Osteoblast (primary cell): ENCODE measurements around the gene RS1. TPM values are rescaled to one million over a fixed set of nuclear protein-coding genes. Genes with fewer than 3 reads are reported as not detected.

Source experiments
- DNase-seq: peaks from one replicate; pipeline ENCODE4 v3.0.0; 2011; ENCODE audit warnings: low spot score, mixed read lengths; ENCODE audit not compliant: insufficient read length; ENCODE audit errors: missing footprints
- H2AFZ ChIP-seq: 2 replicates; pipeline ENCODE4 v1.6.0; 2011; ENCODE audit warnings: mild to moderate bottlenecking, low read length
- H3K27ac ChIP-seq: 2 replicates; pipeline ENCODE4 v1.5.1; 2011; ENCODE audit warnings: mild to moderate bottlenecking, low read depth, low read length, moderate library complexity
- H3K27me3 ChIP-seq: 2 replicates; pipeline ENCODE4 v1.6.0; 2012; ENCODE audit warnings: mild to moderate bottlenecking, control low read depth, inconsistent platforms, low read length, moderate library complexity; ENCODE audit not compliant: insufficient read depth
- H3K36me3 ChIP-seq: 2 replicates; pipeline ENCODE4 v1.5.1; 2011; ENCODE audit warnings: mild to moderate bottlenecking, low read length, control low read depth, moderate library complexity; ENCODE audit not compliant: insufficient read depth
- H3K4me1 ChIP-seq: 2 replicates; pipeline ENCODE4 v1.5.1; 2011; ENCODE audit warnings: mild to moderate bottlenecking, low read length, control low read depth, moderate library complexity; ENCODE audit not compliant: insufficient read depth
- H3K4me2 ChIP-seq: 2 replicates; pipeline ENCODE4 v1.6.0; 2011; ENCODE audit warnings: mild to moderate bottlenecking, low read length; ENCODE audit not compliant: insufficient read depth
- H3K4me3 ChIP-seq: fragments of 200-600 bp; sonication (generic); 3 replicates; pipeline ENCODE4 v1.5.1; 2012; ENCODE audit warnings: mild to moderate bottlenecking, low read length, inconsistent platforms; ENCODE audit not compliant: insufficient read depth
- H3K79me2 ChIP-seq: 2 replicates; pipeline ENCODE4 v1.6.0; 2012; ENCODE audit warnings: mild to moderate bottlenecking, low read length, control low read depth, inconsistent platforms; ENCODE audit not compliant: insufficient read depth
- H3K9me3 ChIP-seq: 2 replicates; pipeline ENCODE4 v1.5.1; 2011; ENCODE audit warnings: low read depth, low read length, control low read depth
- H4K20me1 ChIP-seq: 2 replicates; pipeline ENCODE4 v1.6.0; 2012; ENCODE audit warnings: mild to moderate bottlenecking, low read length, control low read depth; ENCODE audit not compliant: insufficient read depth
- CTCF ChIP-seq: IDR thresholded peaks from 2 replicates; pipeline ENCODE4 v1.5.1; 2011; ENCODE audit warnings: mild to moderate bottlenecking, low read depth, low read length, moderate library complexity; ENCODE audit errors: extremely low read depth
- total RNA-seq: library from RNA; depleted of rRNA; stranded (reverse); fragments of >200 nt; gene quantifications from 2 replicates; pipeline ENCODE4 v1.2.3, GENCODE V29; 2012

The RS1 gene
- not detected in 2 replicates for total RNA-seq

DNA sequence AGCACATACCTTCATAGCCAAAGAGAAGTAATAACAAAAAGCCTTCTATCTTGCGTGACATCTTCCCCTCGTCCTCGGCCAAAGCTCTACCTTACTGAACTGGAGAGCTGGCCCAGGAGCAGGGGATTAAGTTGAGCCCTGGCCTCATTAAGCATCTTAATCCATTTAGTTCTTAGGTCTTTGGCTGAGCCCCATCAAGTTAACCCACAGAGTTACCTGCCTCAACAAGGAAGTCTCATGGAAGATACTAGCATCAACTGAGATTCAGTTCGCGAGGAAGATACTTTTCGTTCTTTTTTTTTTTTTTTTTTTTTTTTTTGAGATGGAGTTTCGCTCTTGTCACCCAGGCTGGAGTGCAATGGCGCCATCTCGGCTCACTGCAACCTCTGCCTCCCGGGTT lies at the start of gene RS1:
Gene RS1 (minus strand): TSS at position 101 of the 400 bp plus-strand sequence. CDS start 40 bp downstream, at position 61.
- Histone ChIP-seq H3K4me1 (peaks cover 3% of the 10 kb centered on the region), H3K4me3 (no peak within 1 kb of the TSS)
- no peak for TF ChIP-seq CTCF

DNA sequence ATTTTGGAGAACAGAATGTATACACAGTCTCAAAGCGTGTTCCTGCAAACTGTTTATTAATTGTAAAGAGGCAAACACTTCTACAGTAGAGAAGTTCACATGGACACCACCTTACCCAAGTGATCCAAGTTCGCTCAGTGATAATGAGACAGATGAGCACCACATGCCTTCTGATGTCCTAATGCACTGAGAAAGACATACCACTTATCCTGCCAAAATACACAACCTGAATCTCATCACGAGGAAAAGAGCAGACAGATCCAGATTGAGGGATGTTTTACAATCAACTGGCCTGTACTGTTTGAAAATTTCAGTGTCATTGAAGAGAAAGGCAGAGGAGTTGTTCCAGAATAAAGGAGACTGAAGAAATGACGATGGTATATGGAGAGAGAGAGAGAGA lies 47.9 kb upstream of the RS1 start:
- no peaks in the 10 kb centered on the region for H3K79me2 ChIP-seq
- H3K4me3 ChIP-seq = no peak overlapping the region
- no peak overlapping the region for H3K27ac ChIP-seq
- no peak for DNase-seq
- no peak for TF ChIP-seq CTCF
- H3K4me2 ChIP-seq = no peak overlapping the region
- H4K20me1 ChIP-seq = no peaks in the 10 kb centered on the region
- H3K9me3 ChIP-seq = no peaks in the 10 kb centered on the region
- no peaks in the 10 kb centered on the region for H3K27me3 ChIP-seq
- H3K4me1 ChIP-seq = no peaks in the 10 kb centered on the region
- no peaks in the 10 kb centered on the region for H3K36me3 ChIP-seq
- H2AFZ ChIP-seq = no peak overlapping the region

More for the DNA sequence above, at the start of gene RS1:
- no peaks in the 10 kb centered on the region for H3K36me3 ChIP-seq
- H3K79me2 ChIP-seq = no peaks in the 10 kb centered on the region
- no peaks in the 10 kb centered on the region for H3K27me3 ChIP-seq
- no peak within 1 kb of the TSS for H3K4me2 ChIP-seq
- no peaks in the 10 kb centered on the region for H4K20me1 ChIP-seq
- no peak within 1 kb of the TSS for H2AFZ ChIP-seq
- no peak for DNase-seq
- no peak within 1 kb of the TSS for H3K27ac ChIP-seq
- H3K9me3 ChIP-seq = no peaks in the 10 kb centered on the region

DNA sequence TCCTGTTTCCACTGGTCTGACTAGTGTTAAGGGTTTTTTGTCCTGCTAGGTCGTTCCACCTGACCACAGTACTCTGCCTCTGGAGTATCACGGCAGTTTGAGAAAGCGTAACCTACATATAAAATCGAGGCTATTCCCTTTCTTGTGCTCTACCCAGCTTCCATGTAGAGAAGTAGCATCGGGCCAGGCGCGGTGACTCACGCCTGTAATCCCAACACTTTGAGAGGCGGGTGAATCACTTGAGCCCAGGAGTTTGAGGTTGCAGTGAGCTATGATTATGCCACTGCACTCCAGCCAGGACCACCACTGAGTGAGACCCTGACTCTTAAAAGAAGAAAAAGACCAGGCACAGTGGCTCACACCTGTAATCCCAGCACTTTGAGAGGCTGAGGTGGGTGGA lies 43.0 kb upstream of the RS1 start:
- Histone ChIP-seq H3K4me3 (no peak overlapping the region), H3K4me1 (no peaks in the 10 kb centered on the region), H3K4me2 (no peak overlapping the region), H3K27ac (no peak overlapping the region), H2AFZ (no peak overlapping the region), H3K36me3 (no peaks in the 10 kb centered on the region), H3K27me3 (no peaks in the 10 kb centered on the region), H3K79me2 (no peaks in the 10 kb centered on the region), H3K9me3 (no peaks in the 10 kb centered on the region), H4K20me1 (no peaks in the 10 kb centered on the region)
- no peak for TF ChIP-seq CTCF
- DNase-seq = no peak

DNA sequence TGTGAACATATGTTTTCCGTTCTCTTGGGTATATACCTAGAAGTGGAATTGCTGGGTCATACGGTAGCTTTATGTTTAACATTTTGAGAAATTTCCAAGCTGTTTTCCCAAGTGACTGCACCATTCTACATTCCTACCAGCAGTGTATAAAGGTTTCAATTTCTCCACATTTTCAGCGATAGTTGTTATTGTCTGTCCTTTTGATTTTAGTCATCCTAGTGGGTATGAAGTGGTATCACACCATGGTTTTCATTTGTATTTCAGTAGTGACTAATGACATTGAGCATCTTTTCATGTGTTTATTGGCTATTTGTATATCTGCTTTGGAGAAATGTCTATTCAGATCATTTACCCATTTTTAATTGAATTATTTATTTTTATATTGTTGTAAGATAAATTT lies 37.9 kb upstream of the RS1 start:
- peaks cover 11% of the 10 kb centered on the region for H3K27me3 ChIP-seq
- no peaks in the 10 kb centered on the region for H3K4me1 ChIP-seq
- no peak overlapping the region for H3K4me3 ChIP-seq
- no peak for DNase-seq
- no peak overlapping the region for H3K27ac ChIP-seq
- H3K9me3 ChIP-seq = no peaks in the 10 kb centered on the region
- H3K79me2 ChIP-seq = no peaks in the 10 kb centered on the region
- H4K20me1 ChIP-seq = no peaks in the 10 kb centered on the region
- no peak overlapping the region for H2AFZ ChIP-seq
- no peak for TF ChIP-seq CTCF
- H3K4me2 ChIP-seq = no peak overlapping the region
- H3K36me3 ChIP-seq = no peaks in the 10 kb centered on the region
